Measurements from ENCODE around the gene GCNT2.
A peak's percentile ranks its signal among the peaks of the same experiment; 100 is the strongest.
"Not testable (repeated sequence)": the region's sequence is repeated elsewhere in the genome, so short reads cannot be mapped to it uniquely, and the experiment has no call there.

The GCNT2 gene

GRCh38 chr6:10565913-10566312 lies 44.8 kb downstream of the GCNT2 start:
- no peak for TF ChIP-seq CTCF (IDR thresholded peaks at IDR 0.05; ENCODE audit: insufficient read depth, low read depth, low read length, missing control alignments)

GRCh38 chr6:10567256-10568026 lies 46.3 kb downstream of the GCNT2 start:
- peak; percentile 7 for DNase-seq (ENCODE audit: low read depth)
- no peak overlapping the region for H3K4me3 ChIP-seq (ENCODE audit: low read length)
- TF ChIP-seq CTCF (IDR thresholded peaks at IDR 0.05; ENCODE audit: insufficient read depth, low read depth, low read length, missing control alignments): no peak

More at GRCh38 chr6:10565913-10566312, 44.8 kb downstream of the GCNT2 start:
- H3K4me3 ChIP-seq (ENCODE audit: low read length): no peak overlapping the region
- DNase-seq (ENCODE audit: low read depth): no peak

GRCh38 chr6:10569392-10570127 lies 48.4 kb downstream of the GCNT2 start:
- H3K4me3 ChIP-seq (ENCODE audit: low read length): no peak overlapping the region
- no peak for DNase-seq (ENCODE audit: low read depth)
- TF ChIP-seq CTCF (IDR thresholded peaks at IDR 0.05; ENCODE audit: insufficient read depth, low read depth, low read length, missing control alignments): no peak

GRCh38 chr6:10575519-10575918 lies 54.4 kb downstream of the GCNT2 start:
- not testable (repeated sequence) for DNase-seq (ENCODE audit: low read depth); H3K4me3 ChIP-seq (ENCODE audit: low read length)

- no peak for DNase-seq (ENCODE audit: low read depth)
- no peak overlapping the region for H3K4me3 ChIP-seq (ENCODE audit: low read length)
- TF ChIP-seq CTCF (IDR thresholded peaks at IDR 0.05; ENCODE audit: insufficient read depth, low read depth, low read length, missing control alignments): no peak
Measured at GRCh38 chr6:10576226-10576625, 55.1 kb downstream of the GCNT2 start.

- no peak for DNase-seq (ENCODE audit: low read depth)
- TF ChIP-seq CTCF (IDR thresholded peaks at IDR 0.05; ENCODE audit: insufficient read depth, low read depth, low read length, missing control alignments): no peak
- H3K4me3 ChIP-seq (ENCODE audit: low read length): no peak overlapping the region
Measured at GRCh38 chr6:10577112-10577511, 56.0 kb downstream of the GCNT2 start.

GRCh38 chr6:10578723-10579122 lies 57.6 kb downstream of the GCNT2 start:
- DNase-seq (ENCODE audit: low read depth): no peak
- no peak overlapping the region for H3K4me3 ChIP-seq (ENCODE audit: low read length)
- TF ChIP-seq CTCF (IDR thresholded peaks at IDR 0.05; ENCODE audit: insufficient read depth, low read depth, low read length, missing control alignments): no peak

All from epithelial cell of esophagus (primary cell).